Peyer's patch (tissue), 4 donors: ENCODE measurements around the gene LATS1.

Experiments used
- POLR2A ChIP-seq, 2 donors: fragments of 450-650 bp; IDR thresholded peaks; one replicate each; pipeline ENCODE4 v1.5.1; 2017; ENCODE audit warnings: antibody characterized with exemption in 2 of 2, mild to moderate bottlenecking in 2 of 2, moderate library complexity in 2 of 2
- TF ChIP-seq, protein P1 (sequence below), 6 experiments: fragments of 450-650 bp in 4 of 6; fragments of 200-600 bp in 2 of 6; sonication (generic) in 1 of 6; IDR thresholded peaks; one replicate each; pipeline ENCODE4 v1.5.1; 2017 to 2019; ENCODE audit warnings: antibody characterized with exemption in 6 of 6, mild to moderate bottlenecking in 3 of 6, moderate library complexity in 1 of 6

DNA sequence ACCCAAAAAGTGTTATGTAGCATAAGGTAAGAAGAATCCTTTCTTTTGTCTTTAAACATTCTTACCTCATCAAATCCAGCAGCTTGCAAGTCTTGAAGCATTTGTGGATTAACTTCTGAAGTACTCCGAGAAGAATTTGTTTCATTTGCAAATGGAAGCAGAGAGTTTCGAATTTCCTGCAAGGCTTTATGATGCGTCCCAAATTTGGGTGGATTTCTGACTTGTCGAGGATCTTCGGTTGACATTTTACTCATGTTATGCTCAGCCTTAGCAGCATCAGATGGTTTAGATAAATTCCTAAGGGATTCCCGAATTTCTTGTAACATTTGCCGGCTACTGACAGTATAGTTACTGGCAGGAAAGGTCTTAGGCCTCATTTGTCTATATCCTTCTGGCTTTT is 16.2 kb downstream of the LATS1 start:
- TF ChIP-seq, protein P1, sequence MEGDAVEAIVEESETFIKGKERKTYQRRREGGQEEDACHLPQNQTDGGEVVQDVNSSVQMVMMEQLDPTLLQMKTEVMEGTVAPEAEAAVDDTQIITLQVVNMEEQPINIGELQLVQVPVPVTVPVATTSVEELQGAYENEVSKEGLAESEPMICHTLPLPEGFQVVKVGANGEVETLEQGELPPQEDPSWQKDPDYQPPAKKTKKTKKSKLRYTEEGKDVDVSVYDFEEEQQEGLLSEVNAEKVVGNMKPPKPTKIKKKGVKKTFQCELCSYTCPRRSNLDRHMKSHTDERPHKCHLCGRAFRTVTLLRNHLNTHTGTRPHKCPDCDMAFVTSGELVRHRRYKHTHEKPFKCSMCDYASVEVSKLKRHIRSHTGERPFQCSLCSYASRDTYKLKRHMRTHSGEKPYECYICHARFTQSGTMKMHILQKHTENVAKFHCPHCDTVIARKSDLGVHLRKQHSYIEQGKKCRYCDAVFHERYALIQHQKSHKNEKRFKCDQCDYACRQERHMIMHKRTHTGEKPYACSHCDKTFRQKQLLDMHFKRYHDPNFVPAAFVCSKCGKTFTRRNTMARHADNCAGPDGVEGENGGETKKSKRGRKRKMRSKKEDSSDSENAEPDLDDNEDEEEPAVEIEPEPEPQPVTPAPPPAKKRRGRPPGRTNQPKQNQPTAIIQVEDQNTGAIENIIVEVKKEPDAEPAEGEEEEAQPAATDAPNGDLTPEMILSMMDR (IDR thresholded peaks at IDR 0.05): no peak
- TF ChIP-seq POLR2A (IDR thresholded peaks at IDR 0.05): no peak
